IMR-90 (cell line): Measurements from ENCODE around the gene CNNM2. TPM values are rescaled to one million over a fixed set of nuclear protein-coding genes. Genes with fewer than 3 reads are reported as not detected.
A peak's percentile ranks its signal among the peaks of the same experiment; 100 is the strongest.

Experiments used
- ATAC-seq: fragments of 200-7000 bp; cut with Tn5 transposase; 2 replicates; pipeline ENCODE4 v1.9.1; 2020; ENCODE audit warnings: low read depth, mild to moderate bottlenecking, moderate library complexity
- BruUV-seq: library from RNA; stranded (reverse); fragments of 400-500 nt; replicated peaks from 2 replicates; lab custom pipeline; 2021; lab: Mats Ljungman, UMichigan
- CTCF ChIA-PET: fragments of 300-600 bp; formaldehyde crosslinking; extraction: SDS; loops from one replicate; lab custom pipeline; 2021; ENCODE audit warnings: antibody characterized with exemption; lab: Yijun Ruan, JAX
- POLR2A ChIA-PET: fragments of 300-600 bp; sonication (Branson Sonifier 250); formaldehyde crosslinking; loops from one replicate; lab custom pipeline; 2022; ENCODE audit warnings: antibody characterized with exemption; ENCODE audit not compliant: unreplicated experiment; lab: Charles Lee
- DNase-seq: peaks from one replicate; pipeline ENCODE4 v3.0.0; 2013
- H2AFZ ChIP-seq: replicated peaks from 2 replicates; pipeline ENCODE3; 2013; ENCODE audit warnings: low read length, mild to moderate bottlenecking; ENCODE audit not compliant: poor library complexity
- H2AK5ac ChIP-seq: 2 replicates; pipeline ENCODE4 v1.6.1; 2013; ENCODE audit warnings: low read depth, low read length, inconsistent platforms
- H2AK9ac ChIP-seq: replicated peaks from 2 replicates; pipeline ENCODE3; 2013; ENCODE audit warnings: mild to moderate bottlenecking, low read depth, low read length, moderate library complexity; ENCODE audit not compliant: poor library complexity
- H2BK120ac ChIP-seq: 2 replicates; pipeline ENCODE4 v1.6.1; 2013; ENCODE audit warnings: low read depth, low read length, inconsistent platforms
- H2BK15ac ChIP-seq: 3 replicates; pipeline ENCODE4 v1.6.1; 2013; ENCODE audit warnings: low read depth, low read length, inconsistent platforms
- H2BK20ac ChIP-seq: 2 replicates; pipeline ENCODE4 v1.6.1; 2013; ENCODE audit warnings: low read depth, mild to moderate bottlenecking, inconsistent platforms, low read length, moderate library complexity
- H2BK5ac ChIP-seq: 2 replicates; pipeline ENCODE4 v1.6.1; 2013; ENCODE audit warnings: mild to moderate bottlenecking, low read depth, low read length, inconsistent platforms; ENCODE audit not compliant: poor library complexity, severe bottlenecking
- H3K14ac ChIP-seq: replicated peaks from 2 replicates; pipeline ENCODE4 v1.6.1; 2013; ENCODE audit warnings: low read depth, low read length, inconsistent platforms
- H3K18ac ChIP-seq: 2 replicates; pipeline ENCODE4 v1.6.1; 2013; ENCODE audit warnings: low read depth, low read length, control low read depth
- H3K23ac ChIP-seq: 2 replicates; pipeline ENCODE4 v1.6.1; 2013; ENCODE audit warnings: low read depth, low read length, inconsistent platforms
- H3K27ac ChIP-seq: 2 replicates; pipeline ENCODE4 v1.5.1; 2013; ENCODE audit warnings: mild to moderate bottlenecking, control low read depth, low read length; ENCODE audit not compliant: insufficient read depth
- H3K27me3 ChIP-seq: 2 replicates; pipeline ENCODE4 v1.6.1; 2013; ENCODE audit warnings: low read length; ENCODE audit not compliant: control insufficient read depth, insufficient read depth
- H3K36me3 ChIP-seq: 2 replicates; pipeline ENCODE4 v1.6.1; 2013; ENCODE audit warnings: low read length, mixed read lengths; ENCODE audit not compliant: control insufficient read depth, insufficient read depth
- H3K4ac ChIP-seq: 2 replicates; pipeline ENCODE4 v1.6.1; 2013; ENCODE audit warnings: low read depth, low read length, inconsistent platforms
- H3K4me1 ChIP-seq: 2 replicates; pipeline ENCODE4 v1.6.1; 2013; ENCODE audit warnings: low read length, mixed read lengths; ENCODE audit not compliant: control insufficient read depth, insufficient read depth
- H3K4me2 ChIP-seq: 2 replicates; pipeline ENCODE4 v1.6.1; 2013; ENCODE audit warnings: low read depth, mild to moderate bottlenecking, control low read depth, low read length, moderate library complexity
- H3K4me3 ChIP-seq: 2 replicates; pipeline ENCODE4 v1.5.1; 2013; ENCODE audit warnings: low read depth, mild to moderate bottlenecking, control low read depth, low read length, moderate library complexity; ENCODE audit not compliant: insufficient read depth
- H3K56ac ChIP-seq: 2 replicates; pipeline ENCODE4 v1.6.1; 2013; ENCODE audit warnings: low read length, inconsistent platforms; ENCODE audit not compliant: insufficient read depth; ENCODE audit errors: extremely low read depth
- H3K79me1 ChIP-seq, 2 experiments: 2 replicates each; pipeline ENCODE4 v1.6.1; 2013; ENCODE audit warnings: low read length in 2 of 2, inconsistent platforms in 1 of 2, low read depth in 1 of 2
- H3K9ac ChIP-seq: 2 replicates; pipeline ENCODE4 v1.6.1; 2013; ENCODE audit warnings: low read depth, low read length, control low read depth
- H3K9me1 ChIP-seq: 2 replicates; pipeline ENCODE4 v1.6.1; 2013; ENCODE audit warnings: low read length, inconsistent platforms; ENCODE audit not compliant: insufficient read depth
- H3K9me3 ChIP-seq: 2 replicates; pipeline ENCODE4 v1.6.1; 2013; ENCODE audit warnings: low read length; ENCODE audit not compliant: control insufficient read depth, insufficient read depth
- H4K20me1 ChIP-seq: 2 replicates; pipeline ENCODE4 v1.6.1; 2013; ENCODE audit warnings: low read length, inconsistent platforms; ENCODE audit not compliant: insufficient read depth
- H4K5ac ChIP-seq: 2 replicates; pipeline ENCODE4 v1.6.1; 2013; ENCODE audit warnings: mild to moderate bottlenecking, low read depth, low read length, control low read depth
- H4K8ac ChIP-seq, 2 experiments: 2 replicates each; pipeline ENCODE4 v1.6.1; 2013; ENCODE audit warnings: low read depth in 2 of 2, low read length in 2 of 2, control low read depth in 1 of 2, inconsistent platforms in 1 of 2
- H4K91ac ChIP-seq: 2 replicates; pipeline ENCODE4 v1.6.1; 2013; ENCODE audit warnings: low read depth, low read length, inconsistent platforms; ENCODE audit not compliant: insufficient read depth
- ELK1 ChIP-seq: fragments of 150-350 bp; IDR thresholded peaks from 2 replicates; pipeline ENCODE4 v1.6.1; 2016; ENCODE audit warnings: low read depth, mild to moderate bottlenecking, low read length, moderate library complexity, borderline replicate concordance
- MAFK ChIP-seq: IDR thresholded peaks from 2 replicates; pipeline ENCODE4 v1.6.1; 2012; ENCODE audit warnings: low read depth, low read length, improper control_type of control experiment
- WGBS, 2 experiments: methylation state at CpG; one replicate each; pipeline versions ENCODE4 v1.1.5 to v1.1.7; 2013; ENCODE audit warnings: missing lambda C conversion rate in 2 of 2; ENCODE audit not compliant: insufficient read length in 1 of 2; ENCODE audit errors: extremely low coverage in 2 of 2; 5-methylcytosine and 5-hydroxymethylcytosine counted together
- dilution Hi-C: fragments of 300-500 bp; cut with HindIII; formaldehyde crosslinking; loops from one replicate; pipeline ENCODE4 v1.14.3; 2018; ENCODE audit warnings: low sequenced_read_pairs; ENCODE audit not compliant: unreplicated experiment
- in situ Hi-C: fragments of 300-500 bp; cut with MboI; formaldehyde crosslinking; loops from 3 replicates; pipeline ENCODE4 v1.14.3; 2019; ENCODE audit warnings: low sequenced_read_pairs, inconsistent platforms, mixed read lengths
- intact Hi-C: fragments of 100-400 bp; cut with micrococcal nuclease; formaldehyde crosslinking; loops from 2 replicates; pipeline ENCODE4 v1.10.0; 2022
- polyA plus RNA-seq, 3 experiments: library from polyadenylated mRNA; depleted of rRNA; stranded (reverse); fragments of >200 nt; gene quantifications; 2 replicates each; pipeline ENCODE4 v1.2.3, GENCODE V29; 2012; ENCODE audit warnings: low replicate concordance in 1 of 3
- total RNA-seq: library from RNA; depleted of rRNA; stranded (reverse); fragments of >200 nt; gene quantifications from 2 replicates; pipeline ENCODE4 v1.2.3, GENCODE V29; 2012

Gene CNNM2
- total and polyA plus RNA-seq, 2 of the 4 experiments (the other 2 are of a cell fraction), result 4.7 to 5.6 TPM

- H3K4ac ChIP-seq, result no peak overlapping the region
- dilution Hi-C loops (no loop called here), in situ Hi-C loops (no loop called here), intact Hi-C loops (no loop called here)
- no peak overlapping the region for H3K4me2 ChIP-seq
- peaks cover 12% of the 10 kb centered on the region for H4K20me1 ChIP-seq
- H3K27ac ChIP-seq, result no peak overlapping the region
- H3K27me3 ChIP-seq, result no peaks in the 10 kb centered on the region
- no peak overlapping the region for H4K8ac ChIP-seq
- H2AK5ac ChIP-seq, result 0 out of 2 replicates have a peak overlapping the region, but pooled peaks have one; percentile 13
- H3K4me1 ChIP-seq, result peaks cover 5% of the 10 kb centered on the region
- H3K56ac ChIP-seq, result no peak overlapping the region
- peaks cover 13% of the 10 kb centered on the region; the same call in 1 of the 2 replicates for H3K9me1 ChIP-seq
- no peak overlapping the region for H2BK120ac ChIP-seq
- no TSS peak for BruUV-seq
- no peak overlapping the region for H2BK20ac ChIP-seq
- no peak for TF ChIP-seq MAFK
- no peak for TF ChIP-seq ELK1
- no peak overlapping the region for H2BK5ac ChIP-seq
- H3K4me3 ChIP-seq, result no peak overlapping the region
- H2AFZ ChIP-seq, result no peak overlapping the region
- H2BK15ac ChIP-seq, result 0 out of 3 replicates have a peak overlapping the region, but pooled peaks have one; percentile 23
- H3K14ac ChIP-seq, result 0 out of 2 replicates have a peak overlapping the region, but pooled peaks have one; percentile 28
- no peak overlapping the region for H3K18ac ChIP-seq
- WGBS, 2 experiments, result 80% methylated on average over 1 of the region's 2 CpGs; no CpG with 5 or more reads in 1 of the 2 experiments
- no peaks in the 10 kb centered on the region for H3K9me3 ChIP-seq
- ATAC-seq (no peak), DNase-seq (no peak)
- no peak overlapping the region for H4K91ac ChIP-seq
- H2AK9ac ChIP-seq, result no peak overlapping the region
- no peak overlapping the region for H3K23ac ChIP-seq
- no peak overlapping the region for H3K9ac ChIP-seq
- H3K79me1 ChIP-seq, result peaks cover 10 to 57% of the 10 kb centered on the region in 2 experiments
- ChIA-PET CTCF (interaction anchor here (0.6 to 0.9 kb wide), 2 partner anchors 8 to 11 kb away, joined by 3 to 4 read pairs; no protein-coding TSS in a partner anchor), POLR2A (no interaction called here)
- H3K36me3 ChIP-seq, result no peaks in the 10 kb centered on the region
- H4K5ac ChIP-seq, result no peak overlapping the region
Measured at GRCh38 chr10:102945962-102946361, 27.9 kb downstream of the CNNM2 start.
